OCI-M2 (cell line): ENCODE data around the gene FBXO27.
"Not testable (repeated sequence)": the region's sequence is repeated elsewhere in the genome, so short reads cannot be mapped to it uniquely, and the experiment has no call there.

Experiments used
- DNase-seq: peaks from one replicate; lab custom pipeline; 2025; ENCODE audit not compliant: unreplicated experiment; lab: John Stamatoyannopoulos, UW

The FBXO27 gene

GRCh38 chr19:38989066-38989605 lies 43.2 kb downstream of the FBXO27 start:
- peak; percentile 82 for DNase-seq

DNA sequence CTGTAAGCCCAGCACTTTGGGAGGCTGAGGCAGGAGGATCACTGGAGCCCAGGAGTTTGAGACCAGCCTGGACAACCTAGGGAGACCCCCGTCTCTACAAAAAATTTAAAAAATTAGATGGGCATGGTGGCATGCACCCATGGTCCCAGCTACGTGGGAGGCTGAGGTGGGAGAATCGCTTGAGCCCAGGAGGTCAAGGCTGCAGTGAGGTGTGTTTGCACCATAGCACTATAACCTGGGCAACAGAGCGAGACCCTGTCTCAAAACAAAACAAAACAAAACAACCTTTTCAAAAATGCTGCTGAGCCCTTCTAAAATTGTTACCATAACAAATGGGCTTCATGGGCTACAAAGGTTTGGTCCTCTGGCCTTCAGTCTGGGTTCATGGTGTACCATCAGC lies 43.7 kb downstream of the FBXO27 start:
- not testable (repeated sequence) for DNase-seq

DNA sequence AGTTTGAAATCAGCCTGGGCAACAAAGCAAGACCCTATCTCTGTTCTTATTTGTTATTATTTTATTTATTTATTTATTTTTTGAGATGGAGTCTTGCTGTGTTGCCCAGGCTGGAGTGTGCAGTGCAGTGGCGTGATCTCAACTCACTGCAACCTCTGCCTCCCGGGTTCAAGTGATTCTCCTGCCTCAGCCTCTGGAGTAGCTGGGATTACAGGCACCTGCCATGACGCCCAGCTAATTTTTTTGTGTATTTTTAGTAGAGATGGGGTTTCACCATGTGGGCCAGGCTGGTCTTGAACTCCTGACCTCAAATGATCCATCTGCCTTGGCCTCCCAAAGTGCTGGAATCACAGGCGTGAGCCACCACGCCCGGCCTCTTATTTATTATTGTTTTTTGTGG lies 44.6 kb downstream of the FBXO27 start:
- not testable (repeated sequence) for DNase-seq

GRCh38 chr19:38985262-38985661 lies 47.1 kb downstream of the FBXO27 start:
- DNase-seq = no peak

DNA sequence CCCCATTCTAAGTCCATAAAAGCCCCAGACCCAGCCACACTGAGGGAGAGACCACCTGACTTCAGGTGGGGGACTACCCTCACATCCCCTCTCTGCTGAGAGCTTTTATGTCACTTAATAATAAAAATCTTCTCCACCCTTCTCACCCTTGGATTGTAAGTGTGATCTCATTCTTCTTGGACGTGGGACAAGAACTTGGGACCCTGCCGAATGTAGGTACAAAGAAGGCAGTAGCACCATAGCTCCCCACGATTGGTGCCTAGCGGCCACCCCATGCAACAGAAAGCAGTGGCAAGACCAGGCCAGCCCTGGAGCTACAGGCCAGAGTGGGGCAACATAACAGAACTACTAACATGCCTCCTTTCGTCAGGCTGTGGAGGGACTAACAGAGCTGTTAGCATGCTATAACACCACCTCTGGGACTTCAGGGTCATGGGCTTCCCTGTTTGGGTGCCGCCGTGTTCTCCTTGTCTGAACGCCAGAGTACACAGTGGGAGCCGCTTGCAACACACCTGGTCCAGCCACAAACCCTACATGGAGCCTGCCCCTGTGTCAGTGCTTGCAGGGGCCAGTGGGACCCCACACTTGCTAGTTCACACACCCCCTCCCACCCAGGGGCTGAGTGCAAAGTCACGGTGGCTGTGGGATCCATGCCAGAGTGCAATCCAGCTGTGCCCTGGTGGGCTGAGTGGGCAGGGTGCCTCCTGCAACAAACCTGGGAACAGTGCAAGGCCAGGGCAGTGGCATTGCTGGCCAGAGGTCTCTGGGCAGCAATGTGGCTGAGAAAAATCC lies 51.6 kb downstream of the FBXO27 start:
- no peak for DNase-seq

DNA sequence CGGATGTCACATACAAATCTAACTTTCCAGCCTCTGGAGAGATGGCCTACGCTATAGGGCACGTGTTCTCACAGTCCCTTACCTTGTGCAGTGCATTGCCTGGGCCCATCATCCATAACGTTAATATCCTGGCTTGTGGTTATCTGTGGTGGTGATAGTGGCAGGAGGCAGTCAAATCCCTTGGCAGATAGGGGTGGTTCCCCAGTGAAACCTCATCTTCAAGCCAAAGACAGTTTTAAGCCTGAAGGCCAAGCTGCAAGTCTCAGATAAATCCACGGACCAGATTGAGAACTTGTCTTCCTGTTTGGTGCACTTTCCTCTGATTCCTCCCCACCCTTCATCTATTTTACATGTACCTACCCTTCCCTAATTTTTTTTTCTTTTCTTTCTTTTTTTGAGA lies 52.5 kb downstream of the FBXO27 start:
- peak; percentile 44 for DNase-seq

GRCh38 chr19:38978326-38978689 lies 54.0 kb downstream of the FBXO27 start:
- no peak for DNase-seq

DNA sequence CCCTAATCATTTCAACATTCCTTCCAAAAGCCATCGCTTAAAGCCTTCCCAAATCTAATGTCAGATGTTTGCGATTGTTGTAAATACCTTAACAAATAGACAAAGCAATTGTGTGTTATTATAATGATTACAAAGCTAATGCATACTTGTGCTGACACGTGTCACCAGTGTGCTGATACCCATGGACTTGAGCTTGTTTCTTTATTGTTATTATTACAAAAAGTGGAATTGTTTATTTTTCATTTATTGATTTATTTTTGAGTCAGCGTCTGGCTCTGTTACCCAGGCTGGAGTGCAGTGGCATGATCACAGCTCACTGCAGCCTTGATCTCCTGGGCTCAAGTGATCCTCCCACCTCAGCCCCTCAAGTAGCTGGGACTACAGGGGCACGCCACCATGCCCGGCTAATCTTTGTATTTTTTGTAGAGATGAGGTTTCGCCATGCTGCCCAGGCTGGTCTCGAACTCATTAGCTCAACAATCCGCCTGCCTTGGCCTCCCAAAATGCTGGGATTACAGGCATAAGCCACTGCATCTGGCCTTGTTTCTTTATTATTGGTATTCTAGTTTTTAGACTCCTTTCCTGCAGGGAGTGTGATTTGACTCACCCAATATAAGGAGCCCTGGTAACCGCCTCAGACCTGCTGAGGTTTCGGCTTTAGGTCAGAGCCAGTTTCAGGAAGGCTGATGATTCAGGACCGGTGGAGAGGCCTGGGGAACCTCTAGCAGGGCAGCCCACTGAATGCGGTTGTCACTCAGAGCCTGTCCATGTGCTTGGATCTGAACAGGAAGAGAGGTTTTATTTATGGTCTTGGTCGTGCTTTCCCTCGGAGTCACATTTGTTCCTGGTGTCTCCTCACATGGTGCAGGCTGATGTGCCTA lies 54.7 kb downstream of the FBXO27 start:
- DNase-seq = no peak

GRCh38 chr19:38975861-38976271 lies 56.5 kb downstream of the FBXO27 start:
- DNase-seq = peak; percentile 43

DNA sequence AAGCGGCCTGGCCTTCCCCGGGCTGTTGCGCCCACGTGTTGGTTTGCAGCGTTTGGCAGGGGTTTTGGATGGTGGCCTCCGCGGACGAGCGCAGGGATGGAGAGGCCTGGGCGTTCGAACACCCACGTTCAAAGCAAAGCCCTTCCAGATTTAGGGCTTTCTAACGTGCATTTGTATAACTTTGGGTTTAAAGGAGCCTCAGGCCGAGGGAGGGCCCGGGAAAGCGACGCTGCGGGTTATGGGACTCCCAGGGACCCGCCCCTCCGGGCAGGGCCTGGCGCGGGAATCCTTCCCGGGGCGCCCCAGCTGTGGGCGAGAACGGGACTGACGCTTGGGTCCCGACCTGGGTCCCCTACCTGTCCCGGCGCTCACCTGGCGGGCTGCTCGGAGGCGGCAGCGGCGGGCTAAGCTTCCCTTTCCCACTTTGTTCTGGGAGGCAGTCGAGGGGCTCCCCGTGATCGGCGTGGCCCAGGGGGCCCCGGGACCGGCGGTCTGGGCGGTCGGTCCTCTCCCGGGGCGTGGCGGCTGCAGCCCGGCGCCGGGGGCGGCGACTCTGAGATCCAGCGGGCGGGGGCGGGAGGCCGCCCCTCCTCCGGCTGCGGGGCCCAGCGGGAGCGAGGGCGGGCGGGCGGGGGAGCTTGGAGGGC lies 57.0 kb downstream of the FBXO27 start, which contains the start of gene FBXO17:
FBXO17 (minus strand) TSS at position 529 of the 647 bp plus-strand sequence. CDS start 25,423 bp downstream, outside the sequence.
- no peak for DNase-seq

DNA sequence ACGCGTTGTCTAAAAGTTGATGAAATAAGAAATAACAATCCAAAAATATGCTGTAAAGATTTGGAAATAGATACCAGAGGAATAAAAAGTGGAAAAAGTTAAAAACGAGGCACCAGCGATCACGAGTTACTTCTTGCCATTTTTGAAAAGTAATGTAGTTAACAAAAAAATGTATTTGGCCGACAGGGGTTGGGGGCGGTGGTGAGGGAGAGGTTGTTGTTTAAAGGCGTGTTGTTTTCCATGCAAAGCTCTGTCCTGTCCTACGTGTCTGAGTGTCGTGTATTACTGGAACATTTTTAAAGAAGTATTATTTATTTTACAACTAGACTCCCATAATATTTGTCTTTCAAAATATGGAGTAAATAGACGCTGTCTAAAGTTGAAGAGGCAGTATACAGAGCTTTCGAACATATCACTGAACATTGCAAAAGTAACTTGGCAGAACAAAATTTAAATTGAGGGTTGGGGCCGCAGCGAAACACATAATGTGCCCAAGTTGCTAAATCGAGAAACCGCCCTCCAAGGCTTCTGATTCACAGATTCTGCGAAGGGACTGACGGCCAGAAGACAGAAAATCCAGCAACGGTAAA lies 57.6 kb downstream of the FBXO27 start:
- no peak for DNase-seq
